GM19467 (cell line): ENCODE results near the gene UBE2E2.
A peak's percentile ranks its signal among the peaks of the same experiment; 100 is the strongest.

Experiments used
- ATAC-seq: cut with Tn5 transposase; IDR thresholded peaks from one replicate; pipeline ENCODE4 v1.9.1; 2021; ENCODE audit warnings: mild to moderate bottlenecking, moderate library complexity; ENCODE audit not compliant: unreplicated experiment

The UBE2E2 gene

DNA sequence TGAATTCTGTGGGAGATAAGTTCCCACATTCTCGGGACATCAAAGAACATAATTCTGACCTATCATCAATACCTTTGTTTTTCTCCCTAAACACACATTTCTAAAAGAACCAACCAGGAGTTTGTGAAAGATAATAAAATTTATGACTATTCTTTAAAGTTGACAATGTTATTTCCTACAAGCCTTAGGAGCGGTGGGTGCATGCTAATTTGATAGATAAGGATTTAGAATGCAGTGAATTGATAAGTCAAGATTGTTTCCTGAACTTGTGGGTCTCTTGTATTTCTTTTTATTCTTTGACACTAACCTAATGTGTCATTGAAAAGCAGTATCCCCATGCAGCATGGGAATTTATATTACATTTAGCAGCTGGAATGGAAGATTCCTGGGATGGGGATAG lies 10.3 kb upstream of the UBE2E2 start:
- ATAC-seq: no peak

DNA sequence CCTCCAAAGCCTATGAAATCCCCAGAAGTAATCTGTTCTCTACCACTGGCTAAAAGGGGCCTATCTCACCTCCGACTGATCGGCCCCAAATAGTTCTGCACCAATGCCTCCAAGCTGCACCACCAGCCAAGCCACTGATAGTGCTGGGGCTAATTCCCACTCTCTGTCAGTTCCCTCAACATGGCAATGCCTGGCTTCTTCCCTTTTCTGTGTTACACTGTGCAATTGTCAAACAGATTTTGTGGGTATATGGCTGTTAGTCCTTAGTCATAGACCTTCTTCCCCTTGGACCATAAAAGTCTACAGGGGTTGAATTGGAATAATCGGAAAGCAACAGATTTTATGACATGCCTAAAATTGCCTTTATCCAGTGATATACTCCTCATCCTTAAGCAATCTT lies 9.3 kb upstream of the UBE2E2 start:
- no peak for ATAC-seq

DNA sequence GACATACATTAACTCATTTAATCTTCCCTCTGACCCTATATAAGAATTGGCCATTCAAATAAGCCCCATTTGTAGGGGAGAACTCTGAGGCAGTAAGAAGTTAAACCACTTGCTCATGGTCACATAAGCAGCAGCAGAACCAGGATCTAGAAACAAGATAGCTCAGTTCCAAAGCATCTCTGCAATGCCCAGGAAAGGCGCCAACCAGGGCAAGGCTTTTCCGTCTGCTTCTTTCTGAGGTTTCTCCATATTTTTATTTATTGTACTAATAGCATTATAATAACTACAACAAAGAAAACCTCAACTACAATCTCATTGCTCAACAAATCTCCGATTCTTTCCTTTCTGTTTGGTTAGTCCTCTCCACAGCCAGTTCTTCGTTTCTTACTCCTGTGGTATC lies 4.3 kb upstream of the UBE2E2 start:
- ATAC-seq: no peak

DNA sequence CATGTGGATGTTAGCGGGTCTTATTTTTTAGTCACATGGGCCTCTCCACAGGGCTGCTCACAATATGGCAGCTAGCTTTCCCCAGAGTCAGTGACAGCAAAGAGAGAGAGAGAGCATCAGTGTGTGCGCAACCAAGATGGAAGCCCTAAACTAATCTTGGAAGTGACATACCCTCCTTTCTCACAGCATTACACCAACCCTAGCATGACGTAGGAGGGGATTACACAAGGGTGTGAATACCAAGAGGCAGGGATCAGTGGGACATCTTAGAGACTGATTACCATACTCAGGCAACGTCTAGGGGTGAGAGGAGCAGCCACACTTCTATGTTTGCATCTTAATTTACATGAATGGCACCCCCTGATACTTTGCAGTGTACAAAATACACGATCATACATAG lies 3.5 kb upstream of the UBE2E2 start:
- ATAC-seq: no peak

DNA sequence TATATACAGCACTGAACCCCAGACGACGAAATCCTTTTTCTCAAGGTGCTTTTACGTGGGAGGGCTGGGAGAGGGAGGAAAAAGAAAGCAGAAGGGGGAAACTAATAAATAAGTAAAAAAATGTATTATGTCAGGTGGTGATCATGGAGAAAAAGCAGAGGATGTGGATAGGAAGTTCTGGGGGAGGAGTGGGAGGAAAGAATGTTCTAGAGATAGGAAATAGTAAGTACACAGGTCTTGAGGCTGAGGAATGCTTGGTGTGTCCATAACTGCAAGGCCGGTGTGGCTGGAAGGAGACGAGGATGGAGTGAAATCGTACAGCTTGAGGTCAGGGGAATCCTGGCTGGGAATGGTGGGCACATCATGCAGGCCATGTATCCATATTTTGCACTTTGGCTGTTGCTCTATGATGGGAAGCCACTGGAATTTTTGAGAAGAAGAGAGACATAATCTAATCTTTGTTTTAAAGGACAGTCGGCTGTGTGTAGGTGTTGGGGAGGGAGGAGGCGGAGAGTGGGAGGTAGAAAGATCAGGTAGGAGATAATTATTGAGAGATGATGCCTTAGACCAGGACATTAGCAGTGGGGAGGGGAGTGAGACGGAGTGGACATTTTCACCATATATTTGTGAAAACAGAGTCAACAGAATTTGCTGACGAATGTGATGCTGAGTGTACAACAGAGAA lies 1.8 kb upstream of the UBE2E2 start:
- ATAC-seq: no peak

DNA sequence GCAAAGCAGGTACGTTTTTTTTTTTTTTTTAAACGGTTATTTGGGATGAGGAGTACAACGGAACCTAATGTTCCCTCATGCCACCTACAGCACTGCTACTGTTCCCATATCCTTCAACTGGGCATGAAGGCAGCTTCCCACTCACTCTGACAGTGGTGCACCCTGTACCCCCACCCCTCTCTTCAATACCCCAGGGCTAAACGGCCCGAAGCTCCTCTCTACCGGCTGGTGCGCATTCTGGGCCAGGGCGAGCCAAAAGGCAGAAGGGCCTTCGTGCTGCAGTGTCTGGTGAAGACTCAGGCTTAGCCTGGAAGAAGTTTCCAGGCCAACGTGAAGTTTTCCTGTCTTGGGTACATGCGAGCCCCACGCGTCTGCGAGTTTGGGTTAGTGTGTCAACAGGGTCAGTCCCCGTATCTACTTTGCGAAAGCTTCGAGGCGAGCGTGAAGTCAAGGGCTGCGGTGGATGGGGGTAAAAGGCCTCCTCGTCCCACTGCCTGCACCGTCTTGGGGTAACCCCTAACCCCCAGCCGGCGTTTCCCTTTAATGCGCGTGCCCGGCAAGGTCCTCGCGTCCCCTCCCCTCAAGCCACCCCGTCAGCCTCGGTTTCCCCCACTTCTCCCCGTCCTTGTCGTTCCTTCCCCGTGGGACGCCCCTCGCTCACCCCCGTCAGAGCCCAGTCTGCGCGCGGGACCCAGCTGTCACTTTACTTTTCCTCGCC lies 765 bp upstream of the UBE2E2 start:
- ATAC-seq: peak; percentile 17

DNA sequence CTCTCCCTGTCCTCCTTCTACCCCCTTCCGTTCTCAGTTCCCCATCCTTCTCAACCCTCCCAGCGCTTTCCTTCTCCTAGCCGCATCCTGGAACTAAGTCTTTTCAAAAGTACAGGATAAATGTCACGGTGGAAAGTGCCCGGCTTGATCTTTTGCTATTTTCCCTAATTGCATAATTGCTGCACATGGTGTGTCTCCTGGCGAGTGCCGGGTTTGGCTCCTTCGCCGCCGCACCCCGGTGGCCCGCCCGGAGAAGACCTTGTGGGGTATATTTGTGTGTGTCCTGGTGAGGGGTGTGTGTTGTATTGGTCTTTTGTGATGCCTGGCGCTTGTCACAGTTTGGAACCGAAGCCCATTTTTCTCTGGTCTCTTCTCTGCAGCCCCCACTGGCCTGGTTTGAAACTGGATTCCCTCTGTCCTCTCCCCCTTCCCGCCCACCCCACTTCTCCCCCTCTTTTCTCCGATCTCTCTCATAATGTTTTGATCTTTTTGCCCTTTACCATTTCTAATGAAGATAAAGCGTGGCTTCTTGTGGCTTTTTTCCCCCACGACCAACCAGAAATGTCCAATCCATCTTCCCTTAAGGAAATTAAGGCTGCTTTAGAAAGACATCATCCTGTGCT lies 692 bp downstream of the UBE2E2 start:
- no peak for ATAC-seq

DNA sequence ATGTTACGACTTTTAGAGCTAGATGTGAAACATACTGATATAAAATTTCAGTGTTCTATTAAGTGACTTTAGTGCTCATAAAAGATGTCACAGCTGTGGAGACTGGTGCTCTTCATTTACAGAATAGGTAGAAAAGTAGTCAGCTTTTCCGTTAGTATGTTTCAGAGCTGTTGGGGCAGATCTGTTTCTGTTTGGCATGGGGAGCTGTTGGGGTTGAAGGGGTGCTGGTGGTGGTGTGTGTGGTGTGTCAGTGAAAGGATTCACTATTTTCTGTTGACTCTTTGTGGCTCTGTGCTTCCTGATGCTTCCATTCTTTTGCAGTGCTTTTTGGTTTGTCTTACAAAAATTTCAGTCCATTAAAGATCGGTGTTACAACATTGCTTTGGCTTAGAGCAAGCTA lies 3.2 kb downstream of the UBE2E2 start:
- no peak for ATAC-seq

DNA sequence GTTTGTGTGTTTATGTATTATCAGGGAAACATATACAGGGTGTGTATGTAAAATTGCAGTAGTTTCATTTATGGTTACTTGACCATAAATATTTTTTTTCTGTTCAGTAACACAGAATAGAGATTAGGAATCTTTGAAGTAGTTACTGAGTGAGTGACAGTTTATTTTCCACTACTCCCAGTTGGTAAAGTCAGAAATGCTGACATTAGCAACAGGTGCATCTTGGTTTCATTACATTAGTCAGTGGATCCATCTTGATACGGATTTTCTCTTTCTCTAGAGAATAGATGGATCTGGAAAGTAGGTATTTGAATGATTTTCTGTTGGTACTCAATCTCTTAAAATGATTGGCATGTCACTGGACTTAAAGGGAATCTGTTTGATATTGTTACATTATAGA lies 6.0 kb downstream of the UBE2E2 start:
- ATAC-seq: no peak

DNA sequence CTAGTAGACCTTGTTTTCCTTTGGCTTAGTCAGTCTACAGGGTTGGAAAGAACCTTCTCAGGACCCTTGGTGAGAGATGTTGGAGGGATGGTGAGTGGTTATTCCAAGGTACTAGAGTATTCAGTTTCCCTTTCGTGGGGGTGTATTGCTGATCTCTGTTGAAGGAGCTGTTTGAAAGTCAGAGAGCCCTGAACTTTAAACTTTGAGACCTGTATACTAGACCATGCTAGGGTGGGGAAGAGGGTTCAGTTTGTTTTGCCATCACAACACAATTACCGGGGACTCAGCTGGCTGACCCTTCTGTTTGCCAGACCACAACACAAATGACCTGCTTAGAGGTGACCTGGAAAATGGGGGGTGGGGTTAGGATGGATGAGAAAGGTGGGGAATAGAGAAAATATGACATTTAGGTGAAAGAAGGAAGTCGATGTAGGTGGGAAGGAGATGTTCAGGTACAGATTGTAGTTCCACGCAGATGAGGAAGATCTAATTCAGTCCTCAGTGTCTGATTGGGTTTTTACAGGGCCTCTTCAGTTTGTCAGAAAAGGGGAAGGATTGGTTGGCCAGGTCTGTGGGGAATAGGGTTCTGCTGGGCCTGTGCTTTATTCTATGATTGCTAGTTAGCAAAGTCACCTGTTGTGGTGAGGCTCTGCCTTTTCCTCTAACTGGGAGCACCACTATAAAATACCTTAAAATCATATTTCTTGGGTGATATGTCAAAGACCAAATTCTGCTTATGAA lies 6.8 kb downstream of the UBE2E2 start:
- no peak for ATAC-seq

DNA sequence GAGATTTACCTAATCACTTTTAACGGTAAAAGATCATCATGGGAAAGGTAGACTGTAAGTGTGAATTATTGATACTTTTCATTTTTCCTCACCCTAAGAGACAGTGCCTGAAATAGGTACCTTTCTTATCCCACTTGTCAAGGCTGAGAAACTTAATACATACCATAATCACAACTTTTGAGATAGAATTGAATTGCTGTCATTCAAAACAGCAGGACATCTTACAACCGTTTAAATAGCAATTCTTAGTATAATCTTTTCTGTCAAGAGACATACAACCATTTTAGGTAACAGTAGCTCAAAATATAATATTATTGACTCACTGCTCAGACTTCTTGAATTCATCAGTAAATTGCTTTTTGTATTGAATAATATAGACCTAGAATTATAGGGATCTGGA lies 10.7 kb downstream of the UBE2E2 start:
- no peak for ATAC-seq

DNA sequence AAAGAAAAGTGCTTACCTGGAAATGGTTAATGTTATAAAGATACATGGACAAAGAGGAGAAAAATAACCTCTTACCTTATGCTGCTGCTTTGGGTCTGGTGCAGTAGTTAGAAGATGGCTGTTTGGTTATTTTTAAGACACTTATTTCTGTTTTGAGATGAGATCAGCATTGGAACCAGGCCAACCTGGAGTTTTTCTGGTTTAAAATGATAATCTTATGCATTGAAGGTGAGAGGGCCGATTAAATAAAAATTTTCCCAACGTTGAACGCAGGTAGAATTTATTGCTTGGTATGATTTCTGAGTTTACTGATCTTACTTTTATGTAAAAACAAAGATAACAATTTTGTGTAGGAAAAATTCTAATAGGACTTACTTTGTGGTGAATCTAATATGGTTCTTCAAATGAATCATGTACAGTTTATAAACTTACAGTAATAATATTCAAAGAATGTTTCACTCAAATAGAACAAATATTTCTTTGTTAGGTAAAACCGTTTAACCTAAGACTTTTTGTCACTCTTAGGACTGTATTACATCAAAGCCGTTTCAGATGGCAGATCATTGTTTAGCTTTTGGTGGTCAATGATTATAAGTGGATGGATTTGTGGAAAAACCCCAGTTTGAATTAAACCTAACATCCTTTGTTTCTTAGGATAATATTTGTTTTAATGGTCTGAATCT lies 14.9 kb downstream of the UBE2E2 start:
- ATAC-seq: no peak

DNA sequence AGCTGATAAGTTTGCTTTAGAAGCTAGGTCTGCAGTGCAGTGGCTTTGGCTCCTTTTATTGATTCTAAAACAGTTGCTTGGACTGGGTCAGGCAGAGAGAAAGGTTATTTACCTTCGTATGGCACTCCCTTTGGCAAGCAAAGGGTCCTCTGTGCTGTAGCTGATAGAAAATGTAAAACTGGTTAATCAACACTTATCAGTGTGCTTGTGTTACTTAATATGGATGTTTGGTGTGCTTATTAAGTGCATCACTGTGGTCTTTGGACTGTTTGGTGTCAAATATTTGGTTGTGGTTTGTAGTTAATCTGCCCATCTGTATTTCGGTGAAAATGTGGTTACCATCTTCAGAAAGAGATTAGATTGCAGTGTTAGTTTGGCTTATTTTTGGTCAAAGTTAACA lies 16.0 kb downstream of the UBE2E2 start:
- peak; percentile 41 for ATAC-seq

DNA sequence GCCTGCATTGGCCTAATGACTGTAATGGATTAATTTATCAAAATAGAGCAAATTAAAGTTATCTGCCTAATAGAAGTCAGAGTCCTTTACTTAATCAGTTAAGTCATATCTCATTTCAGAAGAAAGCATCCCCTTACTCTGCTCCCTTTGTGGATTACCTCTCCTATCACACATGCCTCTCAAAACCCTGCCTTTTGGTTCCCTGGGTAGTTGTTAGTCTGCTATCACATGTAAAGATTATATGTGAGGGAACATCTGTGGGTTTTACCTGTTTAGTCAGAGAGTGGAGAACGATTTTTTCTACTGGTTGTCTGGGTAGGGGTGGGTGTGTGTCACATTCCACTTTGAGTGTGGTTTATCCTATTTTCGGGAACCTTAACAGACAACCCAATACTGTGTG lies 16.4 kb downstream of the UBE2E2 start:
- ATAC-seq: peak; percentile 43

DNA sequence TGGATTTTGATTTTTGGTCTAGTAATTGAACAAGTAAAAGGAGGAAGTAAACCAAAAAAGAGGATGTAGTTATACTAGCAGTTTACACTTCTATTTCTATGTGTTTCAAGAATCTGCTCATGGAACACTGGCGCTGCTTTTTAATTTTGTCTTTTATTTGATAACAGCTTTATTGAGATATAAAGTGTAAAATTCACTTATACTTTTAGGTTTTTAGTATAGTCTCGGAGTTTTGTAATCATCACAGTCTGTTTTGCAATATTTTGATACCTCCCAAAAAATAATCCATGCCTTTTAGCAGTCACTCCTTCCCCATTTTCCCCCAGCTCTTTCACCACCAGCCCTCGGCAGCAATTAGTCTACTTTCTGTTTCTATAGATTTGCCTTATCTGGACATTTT lies 18.0 kb downstream of the UBE2E2 start:
- ATAC-seq: no peak

DNA sequence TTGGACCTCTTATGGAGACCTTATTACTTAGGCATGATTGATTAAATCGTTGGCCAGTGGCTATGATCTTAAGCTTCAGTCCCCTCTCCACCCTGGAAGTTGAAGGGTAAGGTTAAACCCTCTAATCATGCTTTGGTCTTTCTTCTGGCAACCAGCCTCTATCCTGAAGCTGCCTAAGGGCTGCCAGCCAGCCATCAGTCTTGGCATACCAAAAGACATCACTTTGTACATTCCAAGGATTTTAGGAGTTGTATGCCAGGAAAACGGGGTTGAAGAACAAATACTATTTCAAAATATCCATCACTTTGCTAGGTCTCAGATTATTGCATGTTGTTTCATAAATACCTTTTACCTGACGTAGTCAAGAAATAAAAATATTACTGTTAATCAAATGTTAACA lies 28.9 kb downstream of the UBE2E2 start:
- no peak for ATAC-seq

DNA sequence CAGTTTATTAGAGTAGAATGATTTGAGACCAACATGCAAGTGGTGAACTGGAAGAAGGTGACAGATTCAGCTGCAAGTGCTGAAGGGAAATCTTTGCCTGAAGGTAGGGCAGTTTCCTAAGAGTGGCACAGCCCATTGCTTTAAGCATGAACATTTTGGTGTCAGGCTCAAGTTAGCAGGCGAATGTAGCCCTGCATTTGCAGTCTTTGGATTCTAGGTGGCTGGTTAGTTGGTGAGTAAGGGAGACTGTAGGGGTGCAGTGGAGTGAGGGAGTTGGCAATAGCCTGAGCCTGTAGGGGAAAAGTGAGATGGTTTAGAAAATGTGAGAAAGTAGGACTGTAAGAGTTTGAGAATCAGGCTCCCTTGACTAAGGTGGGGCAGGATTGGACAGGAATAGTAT lies 29.7 kb downstream of the UBE2E2 start:
- ATAC-seq: no peak

DNA sequence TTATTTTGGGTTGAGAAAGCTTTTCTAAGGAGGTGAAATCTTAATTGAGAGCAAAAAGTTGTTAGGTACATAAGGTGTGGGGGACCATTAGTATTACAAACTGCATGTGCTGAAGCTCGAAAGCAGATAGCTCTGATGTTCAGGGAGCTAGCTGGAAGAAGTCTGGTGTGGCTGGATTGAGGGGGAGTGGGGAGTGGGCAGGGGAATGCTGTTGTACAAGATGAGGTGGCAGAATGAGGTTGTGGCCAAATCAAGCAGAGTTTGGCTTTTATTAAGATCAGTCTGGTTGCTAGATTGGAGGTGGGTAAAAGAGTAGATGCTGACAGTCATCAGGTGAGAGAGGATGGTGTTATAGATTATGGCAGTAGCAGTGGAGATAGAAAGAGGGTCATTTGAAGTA lies 32.1 kb downstream of the UBE2E2 start:
- no peak for ATAC-seq

DNA sequence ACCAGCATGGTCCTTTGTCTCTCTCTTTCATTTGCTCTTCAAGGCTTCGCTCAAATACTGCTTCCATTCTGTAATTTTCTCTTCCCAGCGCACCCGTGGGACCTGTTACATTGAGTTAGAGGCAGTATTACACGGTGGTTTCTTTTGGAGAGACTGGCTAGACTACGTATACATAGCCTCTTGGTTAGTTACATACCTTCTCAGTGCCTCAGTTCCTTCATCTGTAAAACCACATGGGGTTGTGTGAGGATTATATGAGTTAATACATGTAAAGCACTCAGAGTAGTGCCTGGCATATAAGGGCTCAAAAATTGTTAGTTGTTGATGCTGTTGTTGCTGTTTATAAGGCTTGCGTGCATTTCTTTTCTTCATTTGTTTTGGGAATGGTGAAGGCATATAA lies 33.8 kb downstream of the UBE2E2 start:
- no peak for ATAC-seq

DNA sequence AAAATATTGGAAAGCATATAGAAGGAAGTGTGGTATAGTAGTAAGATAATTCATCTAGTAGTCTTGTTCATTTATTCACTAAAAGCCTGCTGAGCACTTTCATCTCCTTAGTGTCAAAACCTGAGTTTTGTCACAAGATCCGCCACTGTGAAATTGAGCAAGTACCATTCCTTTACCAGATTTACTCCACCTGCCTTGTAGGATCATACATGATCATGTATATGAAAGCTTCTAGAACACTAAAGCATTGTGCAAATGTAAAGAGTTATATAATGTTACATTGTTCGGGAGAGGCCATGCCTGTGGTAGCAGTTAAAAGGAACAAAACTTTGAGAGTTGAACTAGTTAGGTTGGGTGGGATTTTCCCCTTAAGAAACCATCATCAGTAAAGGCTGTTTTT lies 35.0 kb downstream of the UBE2E2 start:
- no peak for ATAC-seq

DNA sequence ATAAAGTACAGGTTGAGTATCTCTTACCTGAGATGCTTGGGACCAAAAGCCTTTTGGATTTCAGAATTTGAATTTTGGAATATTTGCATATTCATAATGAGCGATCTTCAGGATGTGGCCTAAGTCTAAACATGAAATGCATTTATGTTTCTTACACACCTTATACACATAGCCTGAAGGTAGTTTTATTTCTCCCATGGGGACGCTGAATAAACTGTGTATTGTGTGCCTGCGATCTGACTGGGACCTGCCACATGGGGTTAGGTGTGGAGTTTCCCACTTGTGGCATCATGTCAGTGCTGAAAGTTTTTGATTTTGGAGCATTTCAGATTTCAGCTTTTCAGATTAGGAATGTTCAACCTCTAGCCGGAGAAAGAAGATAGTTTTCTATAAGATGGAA lies 35.5 kb downstream of the UBE2E2 start:
- no peak for ATAC-seq
